HG02571 (cell line): ENCODE data around the gene TNFRSF1A.

Source experiments
- ATAC-seq: cut with Tn5 transposase; IDR thresholded peaks from one replicate; pipeline ENCODE4 v1.9.1; 2021; ENCODE audit warnings: mild to moderate bottlenecking, moderate library complexity; ENCODE audit not compliant: unreplicated experiment

TNFRSF1A gene

GRCh38 chr12:6341417-6342139 lies at the start of gene TNFRSF1A:
TSS of gene TNFRSF1A (minus strand) at chr12:6342076. CDS start at chr12:6341814, 262 bp downstream.
- ATAC-seq: no peak

- no peak for ATAC-seq
Measured at GRCh38 chr12:6391013-6391412, 49.1 kb upstream of the TNFRSF1A start.

- ATAC-seq: no peak
Measured at GRCh38 chr12:6390084-6390799, 48.4 kb upstream of the TNFRSF1A start.

- no peak for ATAC-seq
Measured at GRCh38 chr12:6387541-6387940, 45.7 kb upstream of the TNFRSF1A start.

GRCh38 chr12:6386491-6386890 lies 44.6 kb upstream of the TNFRSF1A start:
- ATAC-seq: no peak

- no peak for ATAC-seq
Measured at GRCh38 chr12:6386038-6386437, 44.2 kb upstream of the TNFRSF1A start.

GRCh38 chr12:6384499-6385436 lies 42.9 kb upstream of the TNFRSF1A start:
- ATAC-seq: no peak

- ATAC-seq: no peak
Measured at GRCh38 chr12:6383572-6384498, 42.0 kb upstream of the TNFRSF1A start, which contains the start of gene LTBR. TSS of gene LTBR (plus strand) at chr12:6384162. CDS start at chr12:6384359, 197 bp downstream.

- no peak for ATAC-seq
Measured at GRCh38 chr12:6382982-6383381, 41.1 kb upstream of the TNFRSF1A start.

- ATAC-seq: no peak
Measured at GRCh38 chr12:6382371-6382770, 40.5 kb upstream of the TNFRSF1A start.

GRCh38 chr12:6380141-6381121 lies 38.6 kb upstream of the TNFRSF1A start:
- no peak for ATAC-seq

GRCh38 chr12:6378709-6379472 lies 37.0 kb upstream of the TNFRSF1A start:
- no peak for ATAC-seq

- no peak for ATAC-seq
Measured at GRCh38 chr12:6377667-6377994, 35.8 kb upstream of the TNFRSF1A start.

- no peak for ATAC-seq
Measured at GRCh38 chr12:6376870-6377666, 35.2 kb upstream of the TNFRSF1A start.

- ATAC-seq: no peak
Measured at GRCh38 chr12:6376079-6376869, 34.4 kb upstream of the TNFRSF1A start.

GRCh38 chr12:6375269-6376078 lies 33.6 kb upstream of the TNFRSF1A start, which contains the start of gene SCNN1A:
TSS of gene SCNN1A (minus strand) at chr12:6375563. CDS start at chr12:6374783, 780 bp downstream.
- ATAC-seq: no peak
